ENCODE data around the gene ZNG1C.
"Not testable (repeated sequence)": the region's sequence is repeated elsewhere in the genome, so short reads cannot be mapped to it uniquely, and the experiment has no call there.

ZNG1C gene

DNA sequence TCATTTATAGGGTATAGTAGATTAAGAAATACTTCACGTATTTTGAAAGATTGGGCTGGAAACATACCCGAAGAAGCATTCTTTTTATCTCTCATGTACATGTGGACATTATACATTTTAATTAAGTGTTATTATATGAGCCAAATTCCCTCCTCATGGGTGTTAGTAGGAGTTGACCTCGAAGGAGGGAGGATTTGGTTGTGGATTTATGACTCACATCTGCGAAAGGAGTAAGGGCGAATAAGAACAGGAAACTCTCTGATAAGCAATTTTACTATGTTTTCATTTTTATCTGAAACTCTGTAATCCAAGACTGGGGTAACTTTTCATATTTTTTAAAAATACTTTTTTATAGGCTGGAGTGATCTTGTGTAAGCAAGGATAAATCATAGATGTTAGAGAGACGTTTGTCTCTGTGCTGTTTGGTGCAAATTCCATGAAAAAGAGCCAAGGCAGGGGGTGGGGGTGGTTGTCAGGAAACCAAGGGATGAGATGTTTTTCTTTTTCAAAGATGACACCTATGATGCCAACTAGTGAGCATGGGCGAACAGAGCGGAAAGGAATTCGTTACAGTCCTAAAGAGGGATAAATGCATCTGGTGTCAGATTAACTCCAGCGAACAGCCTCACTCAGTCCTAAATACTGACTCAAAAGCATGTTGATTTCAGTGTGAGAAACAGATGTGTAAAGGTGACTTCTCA is 95.0 kb downstream of the ZNG1C start:
- DNase-seq (ENCODE audit: low read depth); H3K4me3 ChIP-seq (ENCODE audit: control insufficient read depth, low read depth, low read length): not testable (repeated sequence)

DNA sequence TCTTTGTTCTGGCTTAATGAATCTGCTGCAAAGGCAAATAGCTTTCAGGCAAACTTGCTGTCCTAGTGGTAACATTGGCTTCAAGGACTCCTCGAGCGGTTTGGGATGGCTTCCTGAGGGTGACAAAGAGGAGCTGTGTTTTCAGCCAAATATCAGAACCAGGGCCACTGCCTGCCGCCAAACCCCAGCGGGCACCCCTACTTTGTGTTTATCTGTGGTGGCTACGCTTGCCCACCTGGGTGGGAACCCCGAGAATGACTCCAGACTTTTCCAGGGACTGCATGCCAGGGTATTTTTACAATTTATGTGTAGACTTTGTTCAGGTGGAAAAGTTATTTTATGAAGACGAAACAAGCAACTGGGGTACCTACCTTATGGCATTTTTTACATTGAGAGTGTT is 96.2 kb downstream of the ZNG1C start:
- not testable (repeated sequence) for H3K4me3 ChIP-seq (ENCODE audit: control insufficient read depth, low read depth, low read length); DNase-seq (ENCODE audit: low read depth)

DNA sequence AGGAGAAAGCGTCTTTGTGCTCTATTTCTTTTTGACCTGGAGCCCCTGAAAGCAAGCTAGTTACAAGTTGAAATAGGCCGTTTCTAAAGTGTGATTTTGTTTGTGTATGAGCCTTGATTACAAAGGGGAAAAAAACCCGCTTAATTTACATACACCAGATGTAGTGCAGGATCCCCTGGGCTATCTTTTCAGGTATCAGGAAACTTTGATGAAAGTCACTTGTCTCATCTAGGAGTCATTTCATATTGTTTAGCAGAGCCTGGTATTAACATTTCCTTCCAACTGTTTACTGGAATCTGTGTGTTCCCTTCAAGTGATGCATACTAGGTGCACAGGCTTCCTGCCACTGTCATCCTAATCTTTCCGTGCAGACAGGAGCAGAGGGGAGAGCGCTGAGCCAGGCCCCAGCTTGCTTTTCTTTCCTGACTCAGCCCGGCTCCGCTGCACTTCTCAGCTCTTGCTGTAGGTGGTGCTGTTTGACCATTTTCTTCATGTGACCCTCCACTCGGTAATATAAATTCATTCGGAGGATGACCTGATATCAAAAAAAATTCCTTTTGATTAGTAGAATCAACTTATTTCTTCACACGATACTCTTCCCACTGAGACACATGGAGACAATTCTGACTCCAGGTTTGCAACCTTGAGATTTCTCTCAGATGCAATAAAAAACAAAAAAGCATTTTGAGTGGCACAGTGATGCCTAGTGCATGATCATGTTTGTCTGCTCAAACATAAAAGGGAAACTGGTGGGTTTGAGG is 100.7 kb downstream of the ZNG1C start:
- DNase-seq (ENCODE audit: low read depth); H3K4me3 ChIP-seq (ENCODE audit: control insufficient read depth, low read depth, low read length): not testable (repeated sequence)

DNA sequence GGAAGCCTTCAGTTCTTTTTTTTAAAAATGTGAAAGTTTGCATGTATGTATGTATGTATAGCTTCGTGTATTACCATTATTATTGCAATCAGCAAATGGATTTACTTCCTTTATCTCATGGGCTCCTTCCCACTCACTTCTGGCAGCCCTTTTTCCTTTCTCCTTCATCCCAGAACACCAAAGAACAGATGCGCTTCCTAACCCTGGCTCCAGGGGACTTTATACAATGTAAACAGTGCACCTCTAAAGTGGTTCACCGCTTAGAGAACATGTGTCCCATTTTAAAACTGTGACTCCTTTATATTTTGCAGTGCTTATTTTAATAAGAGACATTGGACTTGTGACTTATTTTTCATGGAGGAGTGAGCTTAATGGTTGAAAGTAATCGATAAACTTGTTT is 101.5 kb downstream of the ZNG1C start:
- DNase-seq (ENCODE audit: low read depth); H3K4me3 ChIP-seq (ENCODE audit: control insufficient read depth, low read depth, low read length): not testable (repeated sequence)

DNA sequence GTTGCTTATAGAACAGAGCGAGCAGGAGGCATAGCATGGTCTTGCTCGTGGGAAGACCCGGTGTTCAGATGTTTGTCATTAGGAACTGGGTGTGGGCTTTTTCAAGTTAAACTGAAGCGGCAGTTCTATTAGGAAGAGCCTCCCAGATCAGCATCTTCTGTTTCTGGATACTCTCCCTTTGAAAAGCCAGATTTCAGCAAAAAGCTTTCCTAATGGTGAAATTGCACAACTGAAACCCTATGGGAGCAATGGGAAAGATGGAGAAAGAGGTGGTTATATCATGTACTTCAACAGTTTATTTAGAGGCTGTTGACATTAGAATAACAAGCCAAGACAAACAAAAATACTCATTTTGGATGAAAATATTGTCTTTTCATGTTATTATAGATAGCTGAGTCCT is 102.2 kb downstream of the ZNG1C start:
- DNase-seq (ENCODE audit: low read depth): peak; percentile 21
- H3K4me3 ChIP-seq (ENCODE audit: control insufficient read depth, low read depth, low read length): not testable (repeated sequence)

All from fibroblast of mammary gland (primary cell).